D341Med (cell line): ENCODE measurements around the gene VLDLR.
"Not testable (repeated sequence)": the region's sequence is repeated elsewhere in the genome, so short reads cannot be mapped to it uniquely, and the experiment has no call there.

Experiments used
- DNase-seq: peaks from one replicate; pipeline ENCODE4 v3.0.0; 2012; ENCODE audit warnings: low spot score

VLDLR gene

GRCh38 chr9:2664174-2665065 lies 42.8 kb downstream of the VLDLR start:
- DNase-seq: no peak

GRCh38 chr9:2666569-2666968 lies 45.0 kb downstream of the VLDLR start:
- no peak for DNase-seq

GRCh38 chr9:2673161-2673560 lies 51.6 kb downstream of the VLDLR start:
- no peak for DNase-seq

- no peak for DNase-seq
These were observed 52.7 kb downstream of the VLDLR start for GRCh38 chr9:2674141-2674824.

- no peak for DNase-seq
These were observed 54.2 kb downstream of the VLDLR start for GRCh38 chr9:2675834-2676233.

- no peak for DNase-seq
These were observed 54.9 kb downstream of the VLDLR start for GRCh38 chr9:2676466-2676865.

GRCh38 chr9:2677915-2678889 lies 56.6 kb downstream of the VLDLR start:
- no peak for DNase-seq

GRCh38 chr9:2679011-2679410 lies 57.4 kb downstream of the VLDLR start:
- DNase-seq: no peak

GRCh38 chr9:2681981-2682380 lies 60.4 kb downstream of the VLDLR start:
- DNase-seq: peak; percentile 64

- no peak for DNase-seq
These were observed 65.3 kb downstream of the VLDLR start for GRCh38 chr9:2686911-2687310.

- no peak for DNase-seq
These were observed 67.0 kb downstream of the VLDLR start for GRCh38 chr9:2688636-2689035.

GRCh38 chr9:2691212-2691611 lies 69.6 kb downstream of the VLDLR start:
- DNase-seq: no peak

GRCh38 chr9:2691626-2692025 lies 70.0 kb downstream of the VLDLR start:
- DNase-seq: no peak

- DNase-seq: no peak
These were observed 71.5 kb downstream of the VLDLR start for GRCh38 chr9:2693056-2693455.

GRCh38 chr9:2697492-2697891 lies 75.9 kb downstream of the VLDLR start:
- no peak for DNase-seq

- DNase-seq: no peak
These were observed 78.8 kb downstream of the VLDLR start for GRCh38 chr9:2700398-2700797.

GRCh38 chr9:2700909-2701550 lies 79.4 kb downstream of the VLDLR start:
- DNase-seq: no peak

- no peak for DNase-seq
These were observed 82.9 kb downstream of the VLDLR start for GRCh38 chr9:2704504-2704903.

GRCh38 chr9:2707256-2707655 lies 85.7 kb downstream of the VLDLR start:
- not testable (repeated sequence) for DNase-seq
